Placental epithelial cell (primary cell): Measurements from ENCODE around the gene PTS. TPM values are rescaled to one million over a fixed set of nuclear protein-coding genes. Genes with fewer than 3 reads are reported as not detected.

Source experiments
- small RNA-seq: library from RNA; depleted of rRNA; stranded (forward); fragments of <200 nt; gene quantifications from one replicate; pipeline ENCODE3, GENCODE V24; 2012
- total RNA-seq: library from RNA; depleted of rRNA; stranded (reverse); fragments of >200 nt; gene quantifications from 2 replicates; pipeline ENCODE4 v1.2.3, GENCODE V29; 2012

Gene PTS
- 20.8 and 35.9 TPM in 2 replicates for total RNA-seq

GRCh38 chr11:112226062-112226830 lies at the start of gene PTS:
Gene PTS, plus strand, starts transcription at chr11:112226428. Its CDS starts 16 bp downstream, at chr11:112226444.

GRCh38 chr11:112260490-112260889 lies 34.3 kb downstream of the PTS start, which contains the start of gene PLET1:
Gene PLET1, minus strand, starts transcription at chr11:112260860. Its CDS starts 271 bp downstream, at chr11:112260589.

Small RNA genes lying within 50 kb of the gene (small RNA-seq; reads per million reads assigned to genes)
- gene MRPS36P4, result not detected

Other genes with a start within 250 kb of the PTS start
- gene DLAT, start 201.0 kb upstream of the PTS start, total RNA-seq, result 18.1 and 24.6 TPM in 2 replicates
- 1.7 and 4.3 TPM in 2 replicates for gene PIH1D2, start 152.4 kb upstream of the PTS start, total RNA-seq
- 28.7 and 31.8 TPM in 2 replicates for gene NKAPD1, start 152.1 kb upstream of the PTS start, total RNA-seq
- 30.7 and 37.7 TPM in 2 replicates for gene TIMM8B, start 139.7 kb upstream of the PTS start, total RNA-seq
- gene SDHD, start 139.6 kb upstream of the PTS start, total RNA-seq, result 75.4 and 76.0 TPM in 2 replicates
- gene IL18, start 62.3 kb upstream of the PTS start, total RNA-seq, result 1.1 and 1.6 TPM in 2 replicates
- 0.11 TPM in 1 of 2 replicates, not detected in the other for gene TEX12, start 59.1 kb upstream of the PTS start, total RNA-seq
- 0.43 and 1.2 TPM in 2 replicates for gene BCO2, start 50.9 kb upstream of the PTS start, total RNA-seq
- not detected in 2 replicates for gene PLET1, start 34.4 kb downstream of the PTS start, total RNA-seq